ENCODE measurements around the gene POLD1. TPM values are rescaled to one million over a fixed set of nuclear protein-coding genes. Genes with fewer than 3 reads are reported as not detected.

Gene POLD1
- total and polyA plus RNA-seq, 2 experiments from 2014 or later = 111 to 173 TPM

- Mint-ChIP-seq H3K27ac (no peak overlapping the region), H3K4me1 (peaks cover 20% of the 10 kb centered on the region), H3K4me3 (no peak overlapping the region), H3K36me3 (ENCODE audit: low read depth) (peaks cover 24% of the 10 kb centered on the region), H3K9me3 (peaks cover 3% of the 10 kb centered on the region; the same call in 2 of the 3 replicates), H3K27me3 (ENCODE audit: insufficient read depth, low read depth, poor library complexity) (peaks cover 10% of the 10 kb centered on the region)
- no peaks in the 10 kb centered on the region for H4K20me1 ChIP-seq (replicated peaks; ENCODE audit: insufficient read depth)
- H3K4me3 ChIP-seq = no peak overlapping the region
- H3K4me1 ChIP-seq (ENCODE audit: insufficient read depth) = peaks cover 9% of the 10 kb centered on the region; the same call in 1 of the 2 replicates
- peaks cover 10% of the 10 kb centered on the region; the same call in 1 of the 2 replicates for H3F3A ChIP-seq (replicated peaks; ENCODE audit: low read depth)
- no peak overlapping the region for H3K27ac ChIP-seq (ENCODE audit: low read depth)
- H3K27me3 ChIP-seq (ENCODE audit: insufficient read depth) = no peaks in the 10 kb centered on the region
- H2AFZ ChIP-seq = no peak overlapping the region
- no peak for ATAC-seq
- no peak for TF ChIP-seq ETS1 (IDR thresholded peaks at IDR 0.05)
- TF ChIP-seq ZNF114 (CRISPR knock-in tag; IDR thresholded peaks at IDR 0.05) = no peak
- TF ChIP-seq STAT1 (IDR thresholded peaks at IDR 0.05; ENCODE audit: unreplicated experiment) = no peak
- TF ChIP-seq NANOG (IDR thresholded peaks at IDR 0.05; ENCODE audit: borderline replicate concordance) = no peak
- no peak for TF ChIP-seq CREB1 (CRISPR knock-in tag; IDR thresholded peaks at IDR 0.05; ENCODE audit: low read depth)
- peaks cover 6% of the 10 kb centered on the region; the same call in 1 of the 2 replicates for H3K79me2 ChIP-seq (replicated peaks; ENCODE audit: insufficient read depth)
- no peak overlapping the region for H3K4me2 ChIP-seq
- H3K36me3 ChIP-seq (ENCODE audit: insufficient read depth) = no peaks in the 10 kb centered on the region
- H3K9me2 ChIP-seq (ENCODE audit: insufficient read depth) = no peaks in the 10 kb centered on the region
- no peak for DNase-seq (ENCODE audit: low spot score)
These were observed 36.7 kb downstream of the POLD1 start for GRCh38 chr19:50420808-50421207.

GRCh38 chr19:50422397-50423278, 38.5 kb downstream of the POLD1 start:
- peaks cover 6% of the 10 kb centered on the region; the same call in 1 of the 2 replicates for H3K4me1 ChIP-seq (ENCODE audit: insufficient read depth)
- DNase-seq (ENCODE audit: low spot score) = no peak
- H3K4me1 Mint-ChIP-seq = peaks cover 20% of the 10 kb centered on the region
- no peak overlapping the region for H3K27ac Mint-ChIP-seq
- no peak overlapping the region for H3K4me3 ChIP-seq
- H3K4me2 ChIP-seq = no peak overlapping the region
- H3K36me3 ChIP-seq (ENCODE audit: insufficient read depth) = no peaks in the 10 kb centered on the region
- no peak overlapping the region for H2AFZ ChIP-seq
- peaks cover 11% of the 10 kb centered on the region; the same call in 1 of the 2 replicates for H3F3A ChIP-seq (replicated peaks; ENCODE audit: low read depth)
- H3K27me3 ChIP-seq (ENCODE audit: insufficient read depth) = no peaks in the 10 kb centered on the region
- H3K4me3 Mint-ChIP-seq = no peak overlapping the region
- no peak overlapping the region for H3K27ac ChIP-seq (ENCODE audit: low read depth)
- peaks cover 7% of the 10 kb centered on the region for H3K27me3 Mint-ChIP-seq (ENCODE audit: insufficient read depth, low read depth, poor library complexity)
- H3K79me2 ChIP-seq (replicated peaks; ENCODE audit: insufficient read depth) = peaks cover 6% of the 10 kb centered on the region; the same call in 1 of the 2 replicates
- no peaks in the 10 kb centered on the region; the same call in 1 of the 2 replicates for H4K20me1 ChIP-seq (replicated peaks; ENCODE audit: insufficient read depth)
- H3K9me2 ChIP-seq (ENCODE audit: insufficient read depth) = no peaks in the 10 kb centered on the region
- ATAC-seq = no peak
- H3K36me3 Mint-ChIP-seq (ENCODE audit: low read depth) = peaks cover 24% of the 10 kb centered on the region
- H3K9me3 Mint-ChIP-seq = peaks cover 3% of the 10 kb centered on the region; the same call in 2 of the 3 replicates
- TF ChIP-seq ZNF331 (CRISPR knock-in tag; IDR thresholded peaks at IDR 0.05; ENCODE audit: low read depth) (no peak), CREB1 (CRISPR knock-in tag; IDR thresholded peaks at IDR 0.05; ENCODE audit: low read depth) (no peak), CTCF (conservative IDR thresholded peaks at IDR 0.05; ENCODE audit: low read depth in 2 of 2) (no peak), POLR2AphosphoS5 (IDR thresholded peaks at IDR 0.05; ENCODE audit: low read depth) (no peak), ZNF462 (CRISPR knock-in tag; IDR thresholded peaks at IDR 0.05) (no peak), ETS1 (IDR thresholded peaks at IDR 0.05) (no peak), ZNF114 (CRISPR knock-in tag; IDR thresholded peaks at IDR 0.05) (no peak), NANOG (IDR thresholded peaks at IDR 0.05; ENCODE audit: borderline replicate concordance) (no peak)

Data from GM23338 (cell line).